Stimulated activated CD8-positive, alpha-beta memory T cell treated with anti-CD3 and anti-CD28 coated beads, Interleukin-12 subunit alpha, Interleukin-12 subunit beta, amount 100 ng/mL, for 4 hours (primary cell): Measurements from ENCODE around the gene GRK4.

Source experiments
- DNase-seq: peaks from one replicate; pipeline ENCODE4 v3.0.0-alpha.2; 2020; ENCODE audit warnings: low read depth

Gene GRK4

DNA sequence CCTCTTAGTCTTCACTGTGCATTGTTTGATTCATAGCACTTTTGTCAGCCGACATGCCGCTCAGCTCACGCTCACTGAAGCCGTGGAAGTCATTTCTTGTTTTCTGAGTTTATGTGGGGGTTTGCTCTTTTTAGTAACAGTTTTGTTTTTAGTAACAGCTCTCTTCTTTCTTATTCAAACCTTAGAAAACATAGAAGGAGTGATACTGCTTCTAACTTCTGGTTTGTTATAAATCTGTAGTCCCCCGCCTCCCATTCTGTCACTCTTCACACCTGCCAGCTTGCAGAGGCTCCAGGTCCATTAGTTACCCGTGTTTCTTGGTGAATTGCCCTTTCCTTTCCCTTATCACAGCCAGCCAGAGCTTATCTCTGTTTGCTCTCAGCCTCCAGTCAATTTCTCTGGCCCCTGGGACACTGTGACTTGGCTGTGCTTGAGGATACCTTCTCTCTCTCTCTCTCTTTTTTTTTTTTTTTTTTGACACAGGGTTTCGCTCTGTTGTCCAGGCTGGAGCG is 50.5 kb downstream of the GRK4 start:
- no peak for DNase-seq

DNA sequence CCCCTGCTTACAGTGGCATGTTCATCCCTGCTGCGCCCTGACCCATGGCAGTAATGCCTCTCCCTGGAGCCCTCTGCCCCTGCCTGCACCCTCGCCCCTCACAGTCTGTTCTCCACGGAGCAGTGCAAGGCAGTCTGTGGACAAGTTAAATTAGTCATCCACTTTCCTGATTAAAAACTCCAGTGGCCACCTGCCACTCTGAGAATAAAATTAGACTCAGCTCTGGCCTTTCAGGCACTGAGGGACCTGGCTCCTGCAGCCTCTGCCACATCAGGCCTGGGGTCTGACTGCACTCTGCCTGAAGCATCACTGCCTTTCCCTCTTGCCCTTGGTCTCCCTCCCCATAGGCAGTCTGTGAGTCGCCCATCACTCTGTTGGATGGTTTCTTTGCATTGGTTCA is 53.6 kb downstream of the GRK4 start:
- no peak for DNase-seq

DNA sequence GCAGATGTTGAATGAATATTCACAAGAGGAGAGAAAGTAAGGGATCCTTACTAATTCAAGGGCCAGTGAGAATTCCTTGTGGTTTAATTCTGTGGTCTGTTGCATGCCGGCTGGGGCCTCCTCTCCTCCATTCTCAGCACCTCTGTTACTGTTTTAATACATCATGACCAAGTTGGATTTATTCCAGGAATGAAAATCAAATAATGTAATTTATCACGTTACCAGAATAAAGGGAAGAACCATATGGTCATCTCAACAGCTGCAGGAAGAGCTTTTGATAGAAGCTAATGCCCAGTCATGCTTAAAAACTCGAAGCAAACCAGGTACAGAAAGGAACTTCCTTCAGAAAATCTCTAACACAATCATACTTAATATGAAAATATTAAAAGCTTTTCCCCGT is 54.1 kb downstream of the GRK4 start:
- no peak for DNase-seq

DNA sequence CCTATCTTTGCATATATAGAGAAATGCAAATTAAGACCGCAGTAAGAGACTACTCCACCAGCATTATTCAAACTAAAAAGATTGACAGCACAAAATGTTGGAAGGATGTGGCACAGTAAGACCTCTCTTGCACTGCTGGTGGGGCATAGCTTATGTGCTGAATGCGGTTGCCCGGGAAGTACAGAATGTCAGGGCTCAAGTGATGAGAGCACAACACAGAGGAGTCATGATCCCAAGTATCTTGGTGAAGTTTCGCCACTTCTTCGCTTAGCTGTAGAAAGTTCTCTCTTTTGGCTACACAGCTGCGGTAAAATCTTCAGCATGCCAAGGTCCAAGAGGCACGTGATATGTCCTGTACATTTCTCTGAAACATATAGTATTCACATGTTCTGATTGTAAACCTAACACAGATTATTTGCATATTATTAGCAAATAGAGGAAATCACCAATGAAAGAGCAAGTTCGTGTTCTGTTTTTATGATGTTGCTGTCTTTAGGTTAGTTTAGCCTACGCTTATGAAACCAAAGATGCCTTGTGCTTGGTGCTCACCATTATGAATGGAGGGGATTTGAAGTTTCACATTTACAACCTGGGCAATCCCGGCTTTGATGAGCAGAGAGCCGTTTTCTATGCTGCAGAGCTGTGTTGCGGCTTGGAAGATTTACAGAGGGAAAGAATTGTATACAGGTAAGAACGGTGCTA is 55.9 kb downstream of the GRK4 start:
- no peak for DNase-seq

DNA sequence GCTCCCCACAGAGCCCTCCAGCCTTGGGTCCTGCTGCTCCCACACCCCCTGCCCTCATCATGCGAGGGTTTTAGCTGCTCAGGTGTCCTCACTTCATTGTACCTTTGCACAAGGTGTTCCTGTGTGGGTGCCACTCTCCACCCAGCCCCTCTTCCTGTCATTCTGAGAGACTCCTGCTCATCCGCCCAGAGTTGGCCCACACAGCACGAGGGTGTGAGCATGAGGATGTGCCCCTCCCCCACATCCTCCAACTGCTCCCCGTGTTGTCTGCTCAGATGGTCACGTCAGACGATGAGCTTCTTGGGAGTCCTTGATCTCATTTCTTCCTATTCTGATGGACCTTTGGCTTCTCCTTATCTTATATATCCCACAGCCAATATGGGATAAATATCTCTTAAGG is 57.8 kb downstream of the GRK4 start:
- no peak for DNase-seq

DNA sequence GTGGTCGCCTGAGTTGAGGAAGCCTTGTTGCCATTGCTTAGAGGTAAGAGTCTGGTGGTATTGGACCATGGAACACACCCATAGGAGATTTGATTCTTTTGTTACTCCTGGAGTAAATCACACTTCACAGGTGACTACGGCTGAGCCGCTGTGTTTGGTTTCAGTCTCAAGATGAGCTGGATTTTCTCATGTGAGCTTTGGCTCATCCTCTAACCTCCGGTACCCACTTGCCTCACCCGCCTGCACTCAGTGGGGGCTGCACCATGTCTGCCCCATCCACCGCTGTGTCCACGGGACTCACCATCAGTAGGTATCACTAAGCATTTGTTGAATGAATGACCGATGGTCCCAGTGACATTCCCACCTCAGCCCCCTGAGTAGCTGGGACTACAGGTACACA is 58.3 kb downstream of the GRK4 start:
- no peak for DNase-seq

DNA sequence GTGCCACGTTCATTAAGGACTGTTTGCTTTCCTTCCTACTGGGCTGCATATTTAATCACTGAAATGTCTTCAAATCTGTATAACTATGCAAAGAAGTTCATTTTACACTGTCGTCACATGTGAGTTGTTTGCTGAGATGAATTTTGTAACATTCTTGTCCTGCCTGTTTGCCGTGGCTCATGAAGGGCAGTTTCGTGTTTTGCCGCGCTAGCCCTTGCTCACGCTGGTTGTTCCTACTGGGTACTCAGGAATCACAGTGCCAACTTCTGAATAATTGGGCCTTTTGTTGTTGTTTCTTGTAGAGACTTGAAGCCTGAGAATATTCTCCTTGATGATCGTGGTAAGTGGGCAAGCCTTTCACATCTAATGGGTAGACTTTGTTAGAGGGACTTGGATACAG is 58.7 kb downstream of the GRK4 start:
- DNase-seq, result no peak

DNA sequence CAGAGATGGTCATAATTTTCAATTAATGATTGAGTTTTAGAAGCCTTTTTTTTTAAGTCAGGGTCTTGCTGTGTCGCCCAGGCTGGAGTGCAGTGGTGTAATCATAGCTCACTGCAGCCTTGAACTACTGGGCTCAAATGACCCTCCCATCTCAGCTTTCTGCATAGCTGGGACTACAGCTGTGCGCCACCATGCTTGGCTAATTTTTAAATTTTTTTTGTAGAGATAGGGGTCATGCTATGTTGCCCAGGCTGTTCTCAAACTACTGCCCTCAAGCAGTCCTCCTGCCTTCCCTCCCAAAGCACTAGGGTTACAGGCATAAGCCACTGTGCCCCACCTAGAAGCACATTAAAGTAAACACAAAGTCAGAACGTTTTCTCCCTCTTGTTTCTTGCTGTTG is 59.3 kb downstream of the GRK4 start:
- DNase-seq, result no peak

DNA sequence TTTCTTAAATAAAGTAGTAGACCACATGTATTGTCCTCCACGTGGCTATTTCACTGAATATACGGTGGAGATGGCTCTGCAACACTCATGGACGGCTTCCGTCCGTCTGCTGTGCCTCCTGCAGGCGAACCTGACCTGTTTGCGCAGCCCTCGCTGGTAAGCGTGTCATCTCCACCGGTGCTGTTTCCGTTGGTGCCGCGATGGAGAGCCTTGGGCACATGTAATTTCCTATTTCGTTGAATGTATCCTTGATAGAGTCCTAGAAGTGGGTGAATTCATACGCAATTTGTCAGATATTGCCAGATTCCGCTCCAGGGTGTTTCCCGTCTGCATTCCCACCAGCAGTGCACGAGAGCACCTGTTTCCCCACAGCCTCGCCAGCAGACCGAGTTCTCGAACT is 62.5 kb downstream of the GRK4 start:
- DNase-seq, result no peak

DNA sequence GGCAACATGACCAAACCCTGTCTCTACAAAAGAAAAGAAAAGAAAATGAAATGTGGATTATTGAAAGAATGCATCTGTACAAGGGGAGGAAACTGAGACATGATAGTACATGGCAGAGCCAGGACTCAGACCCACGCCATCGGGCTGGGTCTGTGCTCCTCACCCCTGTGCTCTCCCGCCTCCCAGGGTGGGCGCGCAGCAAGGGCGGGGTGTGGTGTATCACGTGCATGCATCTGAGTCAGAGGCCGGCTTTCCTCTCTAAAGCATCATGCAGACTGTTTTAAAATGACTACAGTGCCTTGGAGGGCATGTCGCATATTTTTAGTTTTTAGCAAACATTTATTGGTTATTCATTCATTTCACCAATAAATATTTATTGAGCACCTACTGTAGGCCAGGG is 63.2 kb downstream of the GRK4 start:
- DNase-seq, result no peak

DNA sequence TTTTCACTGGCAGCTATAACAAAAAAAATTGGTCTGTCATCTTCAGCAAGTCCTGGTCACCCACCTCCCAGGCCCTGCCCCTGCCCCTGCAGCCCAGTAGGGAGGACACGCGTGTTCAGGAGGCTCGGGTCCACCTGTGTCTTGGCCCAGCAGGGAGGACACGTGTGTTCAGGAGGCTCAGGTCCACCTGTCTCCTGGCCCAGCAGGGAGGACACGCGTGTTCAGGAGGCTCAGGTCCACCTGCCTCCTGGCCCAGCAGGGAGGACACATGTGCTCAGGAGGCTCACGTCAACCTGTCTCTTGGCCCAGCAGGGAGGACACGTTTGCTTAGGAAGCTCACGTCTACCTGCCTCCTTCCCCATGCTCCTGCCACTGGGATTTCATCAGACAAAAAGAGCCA is 66.1 kb downstream of the GRK4 start:
- DNase-seq, result no peak

DNA sequence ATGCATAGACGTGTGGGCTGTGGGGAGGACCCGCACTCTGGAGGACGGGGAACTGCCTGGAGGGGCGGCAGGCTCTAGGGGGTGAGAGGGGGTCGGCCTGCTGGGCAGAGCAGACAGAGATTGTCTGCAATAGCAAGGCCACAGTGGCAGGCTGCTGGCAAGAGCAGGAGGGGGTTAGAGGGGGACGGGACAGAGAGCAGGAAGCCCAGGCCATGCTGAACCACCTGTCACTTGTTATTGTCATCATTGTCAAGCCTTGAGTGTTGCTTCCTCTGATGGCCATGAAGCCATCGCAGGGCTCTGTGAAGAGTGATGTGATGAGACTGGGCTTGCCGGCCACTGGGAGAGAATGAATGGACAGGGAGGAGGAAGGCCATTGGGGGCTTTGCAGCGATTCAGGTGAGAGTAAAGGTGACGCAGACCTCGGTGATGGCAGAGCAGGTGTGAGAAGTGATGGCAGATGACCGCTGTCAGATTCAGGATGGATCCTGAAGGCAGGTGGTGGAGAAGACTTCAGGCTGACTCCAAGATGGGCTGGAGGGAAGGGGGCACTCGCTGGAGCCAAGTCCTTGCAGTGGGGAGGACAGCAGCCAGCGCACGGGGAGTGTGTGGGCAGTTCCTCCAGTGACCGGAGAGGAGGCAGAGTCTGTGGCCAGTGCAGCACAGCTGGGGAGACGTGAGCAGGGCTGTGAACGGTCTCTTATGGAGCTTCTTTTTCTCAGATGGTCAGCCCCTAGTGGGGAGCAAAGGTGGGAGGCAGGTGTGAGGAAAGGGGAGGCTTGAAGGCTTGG is 67.4 kb downstream of the GRK4 start:
- no peak for DNase-seq

DNA sequence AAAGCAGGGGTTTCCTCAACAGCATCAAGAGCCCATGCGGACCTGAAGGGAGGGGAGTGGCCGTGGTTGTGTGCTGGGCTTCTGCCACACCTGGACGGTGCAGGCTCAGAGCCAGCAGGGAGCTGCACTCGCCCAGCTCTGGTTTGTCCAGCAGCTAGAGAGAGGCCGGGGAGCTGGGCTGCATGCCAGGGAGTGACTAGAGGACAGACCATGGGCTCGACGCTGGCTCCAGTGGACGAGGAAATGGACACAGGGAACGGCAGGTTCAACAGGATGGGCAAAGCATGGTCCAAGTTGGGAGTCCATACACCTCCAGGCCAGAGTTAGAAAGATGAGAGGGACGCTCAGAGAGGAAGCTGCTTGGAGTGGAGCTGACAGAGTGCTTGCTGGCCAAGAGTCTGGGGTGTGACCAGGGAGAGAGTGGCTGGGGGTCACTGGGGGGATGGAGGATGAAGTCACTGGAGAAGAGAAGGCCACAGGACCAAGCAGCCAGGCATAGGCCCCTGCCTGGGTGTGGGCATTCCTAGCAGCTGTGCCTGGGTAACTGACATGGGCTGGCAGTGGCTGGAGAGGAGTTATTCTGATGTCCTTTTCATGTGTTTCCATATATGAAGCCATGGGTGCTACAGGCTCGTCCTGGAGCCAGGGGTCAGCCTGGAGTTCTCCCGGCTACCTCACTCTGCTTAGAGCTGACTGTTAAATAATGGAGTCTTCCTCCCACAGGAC is 68.1 kb downstream of the GRK4 start:
- DNase-seq, result no peak

DNA sequence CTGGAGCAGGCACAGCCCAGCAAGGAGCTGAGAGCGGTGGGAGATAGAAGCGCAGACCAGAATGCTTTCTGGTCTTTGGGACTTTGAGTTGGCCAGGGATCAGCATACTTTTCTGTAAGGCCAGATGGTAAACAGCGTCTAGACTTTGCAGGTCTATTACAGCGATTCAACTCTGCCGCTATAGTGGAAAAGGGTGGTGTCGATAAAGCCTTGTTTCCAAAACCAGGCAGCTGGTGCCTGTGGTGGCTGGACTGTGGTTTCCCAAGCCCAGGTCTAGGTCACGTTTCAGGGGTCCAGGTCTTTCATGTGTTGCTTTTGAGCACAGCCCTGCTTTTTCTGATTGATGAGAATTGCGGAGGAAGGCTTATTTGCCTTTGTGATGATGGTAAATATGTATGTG is 70.9 kb downstream of the GRK4 start:
- DNase-seq, result no peak

DNA sequence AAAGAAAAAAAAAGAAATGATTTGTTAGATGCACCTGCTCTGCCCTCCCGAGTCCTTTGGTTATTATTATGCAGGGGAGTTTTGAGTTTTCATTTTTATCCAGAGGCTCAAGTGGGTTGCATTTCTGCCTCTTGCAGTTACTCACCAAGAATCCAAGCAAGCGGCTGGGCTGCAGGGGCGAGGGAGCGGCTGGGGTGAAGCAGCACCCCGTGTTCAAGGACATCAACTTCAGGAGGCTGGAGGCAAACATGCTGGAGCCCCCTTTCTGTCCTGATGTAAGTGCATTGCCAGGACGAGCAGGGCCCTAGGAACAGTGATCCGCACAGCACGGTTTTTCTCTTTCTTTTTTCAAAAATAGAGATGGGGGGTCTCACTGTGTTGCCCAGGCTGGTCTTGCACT is 71.9 kb downstream of the GRK4 start:
- no peak for DNase-seq

DNA sequence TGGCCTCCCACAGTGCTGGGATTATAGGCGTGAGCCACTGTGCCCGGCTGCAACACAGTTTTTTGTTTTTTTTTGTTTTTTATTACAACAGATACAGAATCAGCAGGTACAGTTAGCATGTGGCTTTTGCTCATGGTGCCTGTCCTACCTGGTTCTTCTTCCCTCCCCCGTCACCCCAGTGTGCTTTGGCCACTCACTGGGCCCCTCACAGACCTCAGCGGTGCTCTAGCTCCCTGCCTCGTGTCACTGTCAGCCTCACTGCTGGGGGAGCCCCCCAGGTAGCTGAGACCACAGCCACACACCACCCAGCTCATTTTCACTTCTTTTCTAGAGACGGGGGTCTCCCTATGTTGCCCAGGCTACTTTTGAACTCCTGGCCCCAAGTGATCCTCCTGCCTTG is 72.3 kb downstream of the GRK4 start:
- no peak for DNase-seq

DNA sequence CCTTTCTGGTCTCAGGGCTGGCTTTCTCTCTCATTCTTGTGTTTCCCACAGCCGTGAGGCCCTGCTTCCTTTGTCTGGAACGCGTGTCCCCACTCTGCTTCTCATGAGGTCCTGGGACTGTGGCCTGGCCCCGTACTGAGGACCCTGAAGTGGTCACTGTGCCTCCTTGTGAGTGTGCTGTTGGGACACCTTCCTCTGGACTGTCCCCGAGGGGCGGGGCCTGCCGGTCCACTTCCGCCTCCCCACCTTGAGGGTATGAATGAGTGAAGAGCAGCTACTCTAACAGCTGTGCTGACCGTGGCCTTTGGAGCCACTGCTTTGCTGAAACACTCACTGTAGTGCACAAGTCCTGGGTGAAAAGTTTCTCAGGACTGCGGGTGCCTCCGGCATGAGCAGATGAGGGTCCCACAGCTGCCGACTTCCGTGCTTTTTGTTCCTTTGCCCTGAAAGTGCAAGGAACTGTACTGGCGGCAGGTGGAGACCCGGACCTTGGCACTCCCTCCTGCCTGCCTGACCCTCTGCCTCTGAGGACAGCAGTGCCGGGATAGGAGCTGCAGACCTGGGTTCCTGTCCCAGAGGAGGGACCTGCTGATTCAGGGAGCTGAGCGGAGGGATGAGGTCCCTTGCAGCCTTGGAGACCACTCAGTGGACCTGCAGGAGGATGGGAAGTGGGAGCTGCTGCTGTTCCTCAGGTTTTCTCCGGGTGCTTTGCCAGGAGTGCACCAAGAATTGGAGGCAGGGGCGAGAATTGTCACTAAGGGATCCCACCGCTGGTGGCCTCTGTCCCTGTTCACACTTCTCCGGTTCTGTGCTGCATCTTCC is 73.0 kb downstream of the GRK4 start:
- no peak for DNase-seq

DNA sequence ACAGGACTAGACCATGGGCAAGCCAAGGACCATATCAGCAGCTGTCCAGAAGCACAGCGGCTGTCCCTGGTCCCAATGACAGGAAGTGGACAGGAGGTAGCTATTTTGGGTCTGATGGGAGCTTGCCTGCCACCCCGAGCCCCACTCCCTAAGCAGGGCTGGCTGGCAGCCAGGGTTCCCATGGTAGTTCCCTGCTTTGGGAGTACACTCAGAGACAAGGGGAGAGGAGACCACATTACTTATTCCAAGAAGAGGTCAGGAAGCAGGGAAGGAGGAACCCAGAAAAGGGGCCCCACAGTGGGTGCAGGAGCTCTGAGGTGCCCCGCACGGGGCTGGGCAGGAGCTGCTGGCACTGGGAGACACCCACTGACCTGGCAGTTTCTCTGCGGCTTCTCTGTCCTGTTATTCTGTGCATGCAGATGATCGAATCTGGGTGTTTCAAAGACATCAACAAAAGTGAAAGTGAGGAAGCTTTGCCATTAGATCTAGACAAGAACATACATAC is 74.6 kb downstream of the GRK4 start:
- no peak for DNase-seq

DNA sequence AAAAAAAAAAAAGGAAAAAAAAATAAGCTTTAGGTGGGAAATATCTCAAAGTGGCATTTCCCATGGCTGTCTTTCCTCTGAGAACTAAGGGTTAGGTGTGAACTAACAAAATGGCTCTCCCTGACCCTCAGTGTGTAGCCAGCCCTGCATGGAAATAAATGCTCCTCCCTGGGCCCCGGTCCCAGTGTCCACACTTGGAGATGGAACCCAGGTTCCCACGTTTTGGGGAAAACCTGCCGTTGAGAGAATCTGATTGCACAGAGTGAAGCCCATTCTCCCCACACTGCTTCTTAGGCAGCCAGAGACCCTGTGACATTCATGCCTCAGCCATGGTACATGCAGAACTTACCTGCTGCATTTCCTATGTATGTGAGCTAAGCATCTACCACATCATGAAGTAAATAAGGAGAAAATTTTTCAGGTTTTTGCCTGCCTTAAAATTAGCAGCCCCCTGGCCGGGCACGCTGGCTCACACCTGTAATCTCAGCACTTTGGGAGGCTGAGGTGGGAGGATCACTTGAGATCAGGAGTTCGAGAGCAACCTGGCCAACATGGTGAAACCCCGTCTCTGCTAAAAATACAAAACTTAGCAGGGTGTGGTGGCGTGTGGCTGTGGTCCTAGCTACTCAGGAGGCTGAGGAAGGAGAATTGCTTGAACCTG is 76.5 kb downstream of the GRK4 start:
- DNase-seq, result no peak

DNA sequence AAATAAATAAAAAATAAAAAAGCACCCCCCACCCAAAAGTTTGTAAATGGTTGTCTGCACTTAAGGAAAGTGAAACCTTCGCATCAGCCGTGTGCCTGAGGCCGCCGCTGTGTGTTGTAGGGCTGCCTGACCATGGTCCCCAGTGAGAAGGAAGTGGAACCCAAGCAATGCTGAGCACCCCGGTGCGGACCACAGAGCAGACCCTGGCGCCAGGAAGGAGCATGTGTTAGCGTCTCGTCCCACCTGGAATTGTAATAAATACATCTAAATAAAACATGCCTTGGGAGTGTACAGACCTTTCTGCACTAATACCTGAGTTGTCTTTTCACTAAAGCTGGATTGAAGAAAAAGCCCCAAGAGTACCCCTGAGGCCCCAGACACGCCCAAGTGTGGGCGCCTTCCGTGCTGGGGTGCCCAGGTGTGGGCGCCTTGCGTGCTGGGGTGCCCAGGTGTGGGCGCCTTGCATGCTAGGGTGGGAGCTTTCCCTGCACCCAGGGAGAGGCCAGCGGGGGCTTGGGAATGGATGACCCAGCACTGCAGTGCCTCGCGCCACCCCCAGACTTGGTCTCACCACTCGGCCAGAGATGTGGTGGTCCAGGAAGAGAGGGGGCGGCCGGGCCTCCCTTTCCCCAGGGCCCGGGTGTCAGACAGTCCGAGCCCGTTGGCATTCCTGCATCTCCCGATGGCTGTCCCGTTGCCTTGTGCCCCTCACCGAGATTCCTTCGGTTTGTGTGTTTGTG is 77.3 kb downstream of the GRK4 start:
- no peak for DNase-seq
